Mucosa of descending colon (tissue), 3 donors: ENCODE measurements around the gene FOXN3. TPM values are rescaled to one million over a fixed set of nuclear protein-coding genes. Genes with fewer than 3 reads are reported as not detected.

Experiments used
- ATAC-seq: fragments of 200-7000 bp; cut with Tn5 transposase; one replicate; pipeline ENCODE4 v1.9.1; 2020; ENCODE audit warnings: mild to moderate bottlenecking, moderate library complexity
- DNase-seq, 3 donors: peaks; one replicate each; pipeline ENCODE4 v3.0.0-alpha.2; 2020
- H3K36me3 ChIP-seq: fragments of 200-600 bp; one replicate; pipeline ENCODE4 v1.8.0; 2021; ENCODE audit warnings: low read depth, mild to moderate bottlenecking
- H3K4me1 ChIP-seq: fragments of 200-600 bp; one replicate; pipeline ENCODE4 v1.8.0; 2021; ENCODE audit warnings: low read depth, mild to moderate bottlenecking
- H3K4me3 ChIP-seq: fragments of 200-600 bp; one replicate; pipeline ENCODE4 v1.8.0; 2021; ENCODE audit warnings: mild to moderate bottlenecking
- H3K9me3 ChIP-seq: fragments of 200-600 bp; one replicate; pipeline ENCODE4 v1.8.0; 2021; ENCODE audit warnings: mild to moderate bottlenecking
- intact Hi-C, 2 donors: fragments of 100-400 bp; cut with DNase I in 1 of 2; cut with micrococcal nuclease in 1 of 2; formaldehyde crosslinking; loops; one replicate each; pipeline versions ENCODE4 v1.11.0 to v1.11.1; 2022; cut with DNase I, micrococcal nuclease
- total RNA-seq, 3 donors: library from RNA; stranded (reverse); fragmentation: NEBNext Ultra II Directional in 2 of 3; extraction: Animal tissue kit (Norgen Biotek cat#: 25700) in 2 of 3; gene quantifications; one replicate each; pipeline versions ENCODE4 v1.2.1 to v1.2.4, GENCODE V29; 2021 to 2023
- TF ChIP-seq, protein P1 (sequence below): fragments of 200-600 bp; IDR thresholded peaks from one replicate; pipeline ENCODE4 v1.8.0; 2022; ENCODE audit warnings: antibody characterized with exemption, mild to moderate bottlenecking
- donor health status: DM: no; HTN: no; CAD: no; lungs with moderate emphysema.
- donor health status: DM: no; HTN: no; CAD: no.
- donor health status: DM: no; HTN: yes; CAD: no.

The FOXN3 gene
- total RNA-seq, 3 donors from 2014 or later = 77.4 to 154 (median 113) TPM

DNA sequence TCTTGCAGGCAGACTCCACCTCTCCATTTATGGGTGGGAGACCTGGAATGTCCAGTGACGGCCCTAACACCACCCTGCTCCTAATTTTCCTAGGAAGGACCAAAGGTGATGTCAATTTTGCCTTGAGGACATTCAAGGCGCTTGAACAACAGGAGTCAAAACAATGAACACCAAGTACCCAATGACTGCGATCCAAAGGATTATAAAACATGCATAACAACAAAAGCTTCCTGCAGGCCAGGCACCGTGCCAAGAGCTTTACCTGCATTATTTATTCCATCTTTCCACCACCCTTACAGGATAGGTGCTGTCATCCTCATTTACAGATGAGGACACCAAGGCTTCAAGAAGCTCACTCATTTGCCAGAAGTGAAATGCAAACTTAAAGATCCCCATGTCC is 15.2 kb upstream of the FOXN3 start:
- ATAC-seq = peak; percentile 7
- intact Hi-C loops = no loop called here

DNA sequence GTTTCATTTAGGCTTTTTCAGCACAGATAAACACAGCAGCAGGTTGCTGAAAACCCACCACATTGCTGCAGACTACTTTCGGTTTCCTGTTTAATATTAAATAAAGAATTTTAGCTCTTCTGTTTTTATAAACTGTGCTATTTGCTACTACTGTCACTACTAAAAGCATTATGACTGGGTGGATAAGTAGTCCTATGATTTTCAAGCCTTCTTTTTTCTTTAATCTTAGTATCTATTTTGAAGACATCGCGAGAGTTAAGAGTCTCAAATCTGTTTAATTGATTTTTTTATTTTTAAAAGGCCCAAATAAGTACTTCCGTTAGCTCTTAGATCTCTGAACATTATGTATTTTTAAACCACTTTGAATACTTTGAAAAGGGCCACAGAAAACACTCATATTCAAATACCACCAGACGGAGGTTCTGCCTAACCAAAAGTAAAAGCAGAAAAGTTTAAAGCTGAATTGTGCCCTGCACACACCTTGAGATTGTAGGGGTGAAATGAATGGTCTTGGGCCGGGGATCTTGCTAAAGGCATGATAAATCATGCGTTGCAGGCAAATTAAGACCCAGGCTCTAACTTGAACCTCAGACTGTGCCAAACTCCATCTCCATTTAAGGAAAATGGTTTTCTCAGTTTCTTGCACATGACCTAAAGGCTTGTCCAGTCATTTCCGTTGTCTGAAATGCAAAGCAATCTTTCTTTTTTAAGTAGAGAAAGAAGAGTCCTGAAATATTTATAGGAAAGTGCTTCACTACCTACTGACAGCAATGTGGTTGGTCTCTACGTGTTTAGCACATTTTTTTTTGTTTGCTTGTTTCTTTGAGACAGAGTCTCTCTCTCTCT is 13.6 kb upstream of the FOXN3 start:
- Histone ChIP-seq H3K36me3 (no peaks in the 10 kb centered on the region), H3K4me3 (no peak overlapping the region), H3K4me1 (peaks cover 16% of the 10 kb centered on the region), H3K9me3 (no peaks in the 10 kb centered on the region)
- intact Hi-C loops = no loop called here
- no peak for DNase-seq
- peak; percentile 56 for ATAC-seq
- TF ChIP-seq, protein P1, sequence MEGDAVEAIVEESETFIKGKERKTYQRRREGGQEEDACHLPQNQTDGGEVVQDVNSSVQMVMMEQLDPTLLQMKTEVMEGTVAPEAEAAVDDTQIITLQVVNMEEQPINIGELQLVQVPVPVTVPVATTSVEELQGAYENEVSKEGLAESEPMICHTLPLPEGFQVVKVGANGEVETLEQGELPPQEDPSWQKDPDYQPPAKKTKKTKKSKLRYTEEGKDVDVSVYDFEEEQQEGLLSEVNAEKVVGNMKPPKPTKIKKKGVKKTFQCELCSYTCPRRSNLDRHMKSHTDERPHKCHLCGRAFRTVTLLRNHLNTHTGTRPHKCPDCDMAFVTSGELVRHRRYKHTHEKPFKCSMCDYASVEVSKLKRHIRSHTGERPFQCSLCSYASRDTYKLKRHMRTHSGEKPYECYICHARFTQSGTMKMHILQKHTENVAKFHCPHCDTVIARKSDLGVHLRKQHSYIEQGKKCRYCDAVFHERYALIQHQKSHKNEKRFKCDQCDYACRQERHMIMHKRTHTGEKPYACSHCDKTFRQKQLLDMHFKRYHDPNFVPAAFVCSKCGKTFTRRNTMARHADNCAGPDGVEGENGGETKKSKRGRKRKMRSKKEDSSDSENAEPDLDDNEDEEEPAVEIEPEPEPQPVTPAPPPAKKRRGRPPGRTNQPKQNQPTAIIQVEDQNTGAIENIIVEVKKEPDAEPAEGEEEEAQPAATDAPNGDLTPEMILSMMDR = no peak

More for the DNA sequence above, 15.2 kb upstream of the FOXN3 start:
- H3K4me1 ChIP-seq = peaks cover 16% of the 10 kb centered on the region
- DNase-seq = peak in 1 of 3 donors; percentile 50
- H3K4me3 ChIP-seq = no peak overlapping the region
- H3K9me3 ChIP-seq = no peaks in the 10 kb centered on the region
- H3K36me3 ChIP-seq = no peaks in the 10 kb centered on the region
- TF ChIP-seq, protein P1 = no peak

DNA sequence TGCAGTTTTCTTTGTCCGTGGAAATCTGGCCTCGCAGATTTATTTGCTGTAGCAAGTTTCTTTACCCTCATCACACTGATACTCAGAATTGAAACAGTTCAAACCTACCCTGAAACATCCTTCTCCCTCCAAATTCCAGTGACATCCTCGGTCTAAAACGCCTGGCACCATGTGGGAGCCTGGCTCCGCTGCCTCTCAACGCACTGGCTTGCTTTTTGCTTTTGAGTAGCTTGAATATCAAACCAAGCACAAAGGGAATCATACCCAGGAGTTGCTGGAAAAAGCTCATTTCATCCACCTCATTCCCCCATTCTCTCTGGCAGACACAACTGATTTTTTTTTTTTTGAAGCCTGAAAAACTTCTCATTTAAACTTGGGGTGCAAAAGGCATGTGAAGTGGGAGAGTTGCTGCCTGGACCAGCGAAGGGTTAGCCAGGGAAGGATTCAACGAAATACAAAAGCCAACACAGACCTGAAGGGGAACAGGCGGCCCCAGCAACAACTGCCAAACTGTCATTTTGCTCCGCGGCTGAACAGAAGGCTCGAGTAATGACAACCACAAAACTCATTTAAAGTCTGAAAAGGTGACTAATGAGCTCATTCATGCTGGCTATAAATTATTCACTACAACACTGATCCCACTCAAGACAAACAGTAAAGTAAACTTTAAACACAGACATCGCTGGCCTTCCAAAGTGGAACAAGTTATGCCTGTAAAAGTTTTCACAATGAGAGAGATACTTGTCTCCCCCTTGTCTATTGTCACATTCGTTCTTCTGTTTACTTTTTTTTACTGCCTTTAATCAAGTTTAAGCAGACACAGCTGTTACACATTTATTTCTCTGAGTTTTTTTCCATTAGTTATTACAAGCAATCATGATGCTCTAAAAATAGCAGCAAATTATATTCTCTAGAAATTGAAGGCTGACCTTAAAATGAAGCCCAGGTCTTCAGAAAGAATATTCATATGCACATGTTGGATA is 12.5 kb upstream of the FOXN3 start:
- ATAC-seq (peak; percentile 49), DNase-seq (peak in 1 of 3 donors; percentile 39)
- no peaks in the 10 kb centered on the region for H3K36me3 ChIP-seq
- H3K4me3 ChIP-seq = no peak overlapping the region
- TF ChIP-seq, protein P1 = no peak
- intact Hi-C loops = no loop called here
- H3K9me3 ChIP-seq = no peaks in the 10 kb centered on the region
- H3K4me1 ChIP-seq = peaks cover 16% of the 10 kb centered on the region

DNA sequence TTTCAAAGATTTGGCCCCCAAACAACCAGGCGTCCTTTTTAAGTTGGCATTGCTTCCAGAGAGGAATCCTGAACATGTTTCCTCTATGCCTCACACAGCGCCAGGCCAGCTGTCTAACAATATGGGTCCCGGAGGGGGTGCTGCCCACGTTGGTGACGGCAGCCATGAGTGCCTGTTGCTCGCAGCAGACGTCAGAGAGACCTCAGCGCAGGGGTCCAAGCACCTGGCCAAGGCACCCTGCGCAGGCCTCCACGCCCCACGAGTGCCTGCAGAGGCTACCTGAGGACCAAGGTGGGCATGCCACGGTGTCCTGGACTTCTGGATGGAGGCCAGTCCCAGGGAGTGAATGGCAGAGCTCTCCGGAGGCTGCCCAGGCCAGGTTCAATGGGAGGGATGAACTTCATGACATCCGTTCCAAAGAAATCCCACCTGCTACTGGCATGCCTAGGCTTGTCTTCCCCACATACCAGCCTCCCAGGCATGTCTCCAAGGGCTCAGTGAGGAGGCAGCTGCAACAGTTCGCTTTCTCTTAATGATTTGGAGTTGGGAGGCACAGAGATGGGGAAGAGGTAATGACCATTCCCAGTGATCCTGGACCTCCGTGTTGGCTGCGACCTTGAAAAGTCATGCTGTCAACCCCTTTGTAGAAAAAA is 11.6 kb upstream of the FOXN3 start:
- intact Hi-C loops = no loop called here

DNA sequence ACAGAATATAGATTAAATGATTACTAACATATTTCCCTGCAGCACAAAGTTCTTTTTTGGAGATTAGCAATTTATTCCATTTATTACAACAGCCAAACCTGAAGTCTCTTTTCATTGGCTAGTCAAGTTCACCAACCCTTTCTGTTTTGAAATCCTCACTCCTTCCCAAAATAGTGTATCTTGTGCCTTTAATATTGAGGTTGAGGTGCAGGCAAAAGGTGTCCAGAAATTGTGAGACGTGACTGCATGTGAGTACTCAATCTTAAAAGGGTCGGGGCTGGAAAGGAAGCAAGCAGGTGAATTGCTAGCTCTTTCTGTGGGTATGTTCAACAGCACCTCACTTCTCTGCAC is 11.1 kb upstream of the FOXN3 start:
- TF ChIP-seq, protein P1 = no peak
- Histone ChIP-seq H3K4me1 (peaks cover 27% of the 10 kb centered on the region), H3K4me3 (no peak overlapping the region), H3K9me3 (no peaks in the 10 kb centered on the region), H3K36me3 (no peaks in the 10 kb centered on the region)
- intact Hi-C loops = no loop called here
- ATAC-seq (no peak), DNase-seq (no peak)

More for the DNA sequence above, 11.6 kb upstream of the FOXN3 start:
- no peak for ATAC-seq
- no peak for DNase-seq
- Histone ChIP-seq H3K4me3 (no peak overlapping the region), H3K36me3 (no peaks in the 10 kb centered on the region), H3K9me3 (no peaks in the 10 kb centered on the region), H3K4me1 (peaks cover 21% of the 10 kb centered on the region)
- TF ChIP-seq, protein P1 = no peak
